Nephron progenitor cell (in vitro differentiated cells): ENCODE measurements around the gene TNC.

ENCODE experiments used
- DNase-seq: peaks from one replicate; pipeline ENCODE4 v3.0.0; 2021
- H3K27ac Mint-ChIP-seq: 2 replicates; pipeline ENCODE4 v1.8.0; 2021; ENCODE audit warnings: mild to moderate bottlenecking, moderate library complexity, mixed read lengths
- H3K27me3 Mint-ChIP-seq: 2 replicates; pipeline ENCODE4 v1.8.0; 2021; ENCODE audit warnings: mild to moderate bottlenecking, low read depth, mixed read lengths; ENCODE audit not compliant: poor library complexity
- H3K36me3 Mint-ChIP-seq: 2 replicates; pipeline ENCODE4 v1.8.0; 2021; ENCODE audit warnings: low read depth, mixed read lengths
- H3K4me1 Mint-ChIP-seq: 2 replicates; pipeline ENCODE4 v1.8.0; 2021; ENCODE audit warnings: mixed read lengths
- H3K4me3 Mint-ChIP-seq: 2 replicates; pipeline ENCODE4 v1.8.0; 2021; ENCODE audit warnings: mild to moderate bottlenecking, moderate library complexity, mixed read lengths
- H3K9me3 Mint-ChIP-seq: 2 replicates; pipeline ENCODE4 v1.8.0; 2021; ENCODE audit warnings: mild to moderate bottlenecking, moderate library complexity, mixed read lengths
- TF ChIP-seq, protein P1 (sequence below): fragments of 200-600 bp; sonication (generic); IDR thresholded peaks from 2 replicates; pipeline ENCODE4 v1.5.0; 2021; ENCODE audit warnings: antibody characterized with exemption

Gene TNC

GRCh38 chr9:114985959-114986501 is 131.9 kb downstream of the TNC start:
- no peak overlapping the region for H3K27ac Mint-ChIP-seq
- no peaks in the 10 kb centered on the region for H3K4me1 Mint-ChIP-seq
- no peak for DNase-seq
- TF ChIP-seq, protein P1, sequence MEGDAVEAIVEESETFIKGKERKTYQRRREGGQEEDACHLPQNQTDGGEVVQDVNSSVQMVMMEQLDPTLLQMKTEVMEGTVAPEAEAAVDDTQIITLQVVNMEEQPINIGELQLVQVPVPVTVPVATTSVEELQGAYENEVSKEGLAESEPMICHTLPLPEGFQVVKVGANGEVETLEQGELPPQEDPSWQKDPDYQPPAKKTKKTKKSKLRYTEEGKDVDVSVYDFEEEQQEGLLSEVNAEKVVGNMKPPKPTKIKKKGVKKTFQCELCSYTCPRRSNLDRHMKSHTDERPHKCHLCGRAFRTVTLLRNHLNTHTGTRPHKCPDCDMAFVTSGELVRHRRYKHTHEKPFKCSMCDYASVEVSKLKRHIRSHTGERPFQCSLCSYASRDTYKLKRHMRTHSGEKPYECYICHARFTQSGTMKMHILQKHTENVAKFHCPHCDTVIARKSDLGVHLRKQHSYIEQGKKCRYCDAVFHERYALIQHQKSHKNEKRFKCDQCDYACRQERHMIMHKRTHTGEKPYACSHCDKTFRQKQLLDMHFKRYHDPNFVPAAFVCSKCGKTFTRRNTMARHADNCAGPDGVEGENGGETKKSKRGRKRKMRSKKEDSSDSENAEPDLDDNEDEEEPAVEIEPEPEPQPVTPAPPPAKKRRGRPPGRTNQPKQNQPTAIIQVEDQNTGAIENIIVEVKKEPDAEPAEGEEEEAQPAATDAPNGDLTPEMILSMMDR = no peak
- H3K36me3 Mint-ChIP-seq = no peaks in the 10 kb centered on the region
- H3K9me3 Mint-ChIP-seq = no peaks in the 10 kb centered on the region
- no peak overlapping the region for H3K4me3 Mint-ChIP-seq
- H3K27me3 Mint-ChIP-seq = peaks cover 28% of the 10 kb centered on the region

DNA sequence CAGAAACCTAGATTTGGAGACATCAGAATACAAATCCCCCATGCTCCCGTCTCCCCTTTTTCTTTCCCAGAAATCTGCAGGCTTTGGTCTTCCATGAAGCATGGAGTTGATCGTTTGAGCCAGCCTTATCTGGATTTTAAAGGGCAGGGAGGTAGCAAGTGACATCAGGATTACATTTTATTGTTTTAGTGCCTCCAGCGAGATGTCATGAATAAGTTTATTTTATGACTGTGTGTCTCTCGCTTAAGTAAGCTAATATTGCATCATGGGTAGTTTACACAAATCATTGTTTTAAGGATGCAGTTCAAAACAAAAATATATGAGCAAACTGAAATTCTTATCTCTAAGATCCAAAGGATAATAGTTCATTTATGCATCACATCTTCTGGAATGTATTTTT is 136.9 kb downstream of the TNC start:
- TF ChIP-seq, protein P1 = no peak
- Mint-ChIP-seq H3K4me1 (no peaks in the 10 kb centered on the region), H3K27me3 (peaks cover 22% of the 10 kb centered on the region), H3K36me3 (no peaks in the 10 kb centered on the region), H3K27ac (no peak overlapping the region), H3K9me3 (peaks cover 4% of the 10 kb centered on the region), H3K4me3 (no peak overlapping the region)
- no peak for DNase-seq

DNA sequence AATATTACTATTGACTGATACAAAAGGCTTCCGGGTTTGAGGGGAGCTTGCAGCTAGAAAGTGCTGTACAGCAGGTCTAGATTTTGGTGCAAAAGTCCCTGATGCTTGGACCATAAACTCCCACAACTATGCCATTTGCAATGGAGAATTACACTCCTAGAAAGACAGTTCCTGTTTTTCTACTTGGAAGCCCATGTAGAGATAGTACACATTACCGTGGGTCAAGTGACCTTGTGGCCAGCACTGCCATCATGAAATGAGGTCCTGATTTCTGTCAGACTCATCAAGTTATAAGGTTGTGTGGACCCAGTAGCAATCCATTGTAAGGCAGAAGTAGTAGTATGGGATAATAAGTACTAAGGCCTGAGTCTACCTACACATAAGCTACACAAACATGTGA is 144.7 kb downstream of the TNC start:
- DNase-seq = no peak
- Mint-ChIP-seq H3K4me1 (no peaks in the 10 kb centered on the region), H3K4me3 (no peak overlapping the region), H3K36me3 (no peaks in the 10 kb centered on the region), H3K9me3 (peaks cover 5% of the 10 kb centered on the region), H3K27ac (no peak overlapping the region), H3K27me3 (peaks cover 11% of the 10 kb centered on the region)
- TF ChIP-seq, protein P1 = no peak

- peaks cover 5% of the 10 kb centered on the region for H3K9me3 Mint-ChIP-seq
- TF ChIP-seq, protein P1 = no peak
- no peak overlapping the region for H3K4me3 Mint-ChIP-seq
- no peak for DNase-seq
- H3K36me3 Mint-ChIP-seq = no peaks in the 10 kb centered on the region
- no peaks in the 10 kb centered on the region for H3K4me1 Mint-ChIP-seq
- H3K27ac Mint-ChIP-seq = no peak overlapping the region
- H3K27me3 Mint-ChIP-seq = peaks cover 8% of the 10 kb centered on the region
Observed at GRCh38 chr9:114972510-114973136, 145.3 kb downstream of the TNC start.
